Muscle of leg (tissue), 11 donors: Measurements from ENCODE around the gene RNF157. TPM values are rescaled to one million over a fixed set of nuclear protein-coding genes. Genes with fewer than 3 reads are reported as not detected.

Experiments used
- DNase-seq: peaks from one replicate; pipeline ENCODE4 v3.0.0; 2013
- H3K27ac ChIP-seq: one replicate; pipeline ENCODE4 v1.5.1; 2013; ENCODE audit warnings: mild to moderate bottlenecking, low read length, control low read depth
- H3K27me3 ChIP-seq: one replicate; pipeline ENCODE4 v1.6.1; 2013; ENCODE audit warnings: low read length; ENCODE audit not compliant: control insufficient read depth, insufficient read depth
- H3K36me3 ChIP-seq: one replicate; pipeline ENCODE4 v1.6.1; 2013; ENCODE audit warnings: low read length; ENCODE audit not compliant: control insufficient read depth, insufficient read depth
- H3K4me1 ChIP-seq: one replicate; pipeline ENCODE4 v1.6.1; 2013; ENCODE audit warnings: low read length; ENCODE audit not compliant: control insufficient read depth, insufficient read depth
- H3K4me3 ChIP-seq: one replicate; pipeline ENCODE4 v1.5.1; 2013; ENCODE audit warnings: low read length, control low read depth
- H3K9me3 ChIP-seq: replicated peaks from 2 replicates; pipeline ENCODE4 v1.6.1; 2013; ENCODE audit warnings: low read depth, low read length; ENCODE audit not compliant: control insufficient read depth
- WGBS: methylation state at CpG from one replicate; pipeline ENCODE4 v1.1.5; 2013; ENCODE audit warnings: missing lambda C conversion rate; ENCODE audit not compliant: insufficient coverage; 5-methylcytosine and 5-hydroxymethylcytosine counted together
- polyA plus RNA-seq, 8 donors: library from polyadenylated mRNA; unstranded; fragments of 120-200 nt; gene quantifications; one replicate each; pipeline versions ENCODE4 v1.2.1 to v1.2.3, GENCODE V29; 2013; ENCODE audit warnings: inconsistent platforms in 1 of 8, low replicate concordance in 1 of 8; ENCODE audit not compliant: insufficient read length in 8 of 8, insufficient read depth in 1 of 8
- total RNA-seq: library from RNA; stranded (reverse); fragments of 120-200 nt; gene quantifications from one replicate; pipeline ENCODE4 v1.2.4, GENCODE V29; 2013

Gene RNF157
- total and polyA plus RNA-seq, 9 donors = 5.5 to 11.1 (median 10.0) TPM

DNA sequence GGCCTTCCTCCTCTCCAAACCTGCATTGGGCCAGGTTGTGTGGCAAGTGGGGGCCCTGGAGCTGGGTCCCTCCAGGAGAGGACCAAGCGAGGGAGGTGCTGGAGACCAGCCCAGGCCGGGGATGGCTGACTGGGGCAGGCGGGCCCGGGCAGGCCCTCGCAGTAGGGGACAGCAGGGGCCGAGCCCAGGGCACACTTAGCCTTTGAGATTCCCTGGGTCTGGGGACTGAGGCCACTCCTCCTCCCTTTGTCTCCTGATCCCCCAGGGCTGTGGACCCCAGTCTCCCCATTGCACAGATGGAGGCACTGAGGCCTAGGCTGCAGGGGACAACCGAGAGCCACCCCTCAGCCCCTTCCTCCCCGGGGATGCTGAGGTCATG lies 104.5 kb downstream of the RNF157 start:
- Histone ChIP-seq H3K4me3 (no peak overlapping the region), H3K27me3 (peaks cover 99% of the 10 kb centered on the region), H3K36me3 (no peaks in the 10 kb centered on the region), H3K4me1 (peaks cover 37% of the 10 kb centered on the region), H3K9me3 (no peaks in the 10 kb centered on the region), H3K27ac (no peak overlapping the region)
- WGBS = 55% methylated on average over 6 of the region's 8 CpGs
- no peak for DNase-seq

DNA sequence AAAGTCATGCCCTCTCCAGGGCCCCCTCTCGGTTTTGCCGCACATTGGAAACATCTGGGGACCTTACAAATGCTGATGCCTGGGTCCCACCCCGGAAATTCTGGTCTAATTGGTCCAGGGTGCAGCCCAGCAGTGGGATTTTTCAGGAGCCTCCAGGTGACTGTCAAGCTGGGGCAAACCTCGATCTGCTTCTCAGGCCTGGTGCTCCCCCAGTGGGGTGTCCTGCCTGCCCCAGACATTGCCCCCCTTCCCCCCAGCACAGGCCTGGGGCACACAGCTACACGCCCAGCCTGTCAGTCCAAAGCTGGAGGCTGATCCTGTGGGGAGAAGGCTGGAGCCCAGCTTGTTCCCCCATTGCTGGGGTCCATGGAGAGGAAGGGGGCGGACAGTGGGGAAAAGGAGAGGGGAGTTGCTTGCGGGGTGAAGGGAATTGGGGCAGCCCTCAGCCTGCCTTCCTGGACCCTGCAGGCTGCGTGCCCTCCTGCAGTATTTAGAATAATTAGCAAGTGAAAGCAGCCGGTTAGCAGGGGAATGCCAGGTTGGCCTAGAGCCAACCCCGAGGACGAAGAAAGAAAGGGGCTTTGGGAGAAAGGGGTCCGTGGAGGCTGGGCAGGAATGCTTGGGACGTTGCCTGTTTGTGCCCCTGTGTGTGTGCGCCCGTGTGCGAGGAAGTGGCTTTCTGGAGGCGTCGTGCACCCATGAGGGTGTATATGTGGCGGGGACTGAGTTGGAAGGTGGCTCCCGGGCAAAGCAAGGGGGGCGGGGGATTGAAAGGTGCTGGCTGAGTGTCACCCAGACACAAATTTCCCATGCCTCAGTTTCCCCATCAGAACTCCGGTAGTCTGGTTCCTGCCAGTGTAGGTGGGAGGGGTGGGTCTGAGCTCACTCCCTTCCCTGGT lies 105.1 kb downstream of the RNF157 start:
- WGBS = 26% methylated on average over 11 of the region's 22 CpGs

GRCh38 chr17:76132574-76133338 lies 107.5 kb downstream of the RNF157 start:
- Histone ChIP-seq H3K9me3 (no peaks in the 10 kb centered on the region), H3K27ac (no peak overlapping the region), H3K4me1 (peaks cover 16% of the 10 kb centered on the region), H3K27me3 (peaks cover 81% of the 10 kb centered on the region), H3K36me3 (no peaks in the 10 kb centered on the region), H3K4me3 (no peak overlapping the region)
- WGBS = 2% methylated on average over 10 of the region's 21 CpGs
- DNase-seq = no peak

More for the DNA sequence above, 105.1 kb downstream of the RNF157 start:
- H3K36me3 ChIP-seq = no peaks in the 10 kb centered on the region
- no peaks in the 10 kb centered on the region for H3K9me3 ChIP-seq
- H3K4me3 ChIP-seq = no peak overlapping the region
- H3K4me1 ChIP-seq = peaks cover 35% of the 10 kb centered on the region
- H3K27ac ChIP-seq = no peak overlapping the region
- DNase-seq = no peak
- peaks cover 99% of the 10 kb centered on the region for H3K27me3 ChIP-seq

DNA sequence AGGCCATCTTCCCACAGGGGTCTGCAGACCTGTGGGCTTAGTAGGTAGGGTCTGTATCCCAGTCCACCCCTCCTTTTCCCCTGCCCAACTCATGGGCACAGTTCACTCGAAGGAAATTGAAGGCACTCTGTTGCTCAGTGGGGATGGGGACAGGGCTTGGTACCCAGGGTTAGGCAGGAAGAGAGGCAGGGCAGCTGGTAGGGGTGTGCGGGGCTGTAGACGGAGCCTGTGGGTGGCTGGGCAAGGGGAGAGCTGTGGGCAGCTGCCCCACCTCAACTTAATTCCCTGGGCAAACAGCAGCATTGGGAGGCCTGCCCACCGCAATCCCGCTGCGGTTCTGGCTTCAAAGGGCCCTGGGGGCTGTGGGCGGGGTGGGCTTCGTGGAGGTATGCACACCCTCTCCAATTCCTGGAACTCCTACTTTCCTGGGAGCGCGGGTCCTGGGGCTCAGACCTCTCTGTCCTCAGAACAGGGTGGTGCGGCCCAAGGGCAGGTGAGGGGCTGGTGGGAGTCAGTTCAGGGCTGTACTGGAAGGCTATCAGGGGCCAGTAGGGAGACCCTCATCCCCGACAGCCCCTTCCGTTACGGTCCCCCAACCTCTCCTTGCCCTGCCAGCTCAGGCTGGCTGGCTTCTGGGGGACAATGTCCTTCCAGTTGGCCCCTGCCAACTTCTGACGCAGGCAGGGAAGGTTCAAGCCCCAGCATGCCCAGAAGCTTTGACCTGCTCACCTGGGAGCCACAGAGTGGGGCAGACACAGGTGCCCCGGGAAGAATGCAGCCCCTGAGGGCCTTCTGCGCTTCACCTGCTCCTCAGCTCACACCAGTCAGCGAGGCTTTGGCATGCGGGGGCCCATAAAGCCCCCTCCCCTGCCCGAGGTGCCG lies 108.4 kb downstream of the RNF157 start:
- Histone ChIP-seq H3K9me3 (no peaks in the 10 kb centered on the region), H3K27ac (no peak overlapping the region), H3K4me3 (no peak overlapping the region), H3K36me3 (no peaks in the 10 kb centered on the region), H3K27me3 (peaks cover 73% of the 10 kb centered on the region), H3K4me1 (peaks cover 9% of the 10 kb centered on the region)
- DNase-seq = no peak
- WGBS = 25% methylated on average over 7 of the region's 21 CpGs

DNA sequence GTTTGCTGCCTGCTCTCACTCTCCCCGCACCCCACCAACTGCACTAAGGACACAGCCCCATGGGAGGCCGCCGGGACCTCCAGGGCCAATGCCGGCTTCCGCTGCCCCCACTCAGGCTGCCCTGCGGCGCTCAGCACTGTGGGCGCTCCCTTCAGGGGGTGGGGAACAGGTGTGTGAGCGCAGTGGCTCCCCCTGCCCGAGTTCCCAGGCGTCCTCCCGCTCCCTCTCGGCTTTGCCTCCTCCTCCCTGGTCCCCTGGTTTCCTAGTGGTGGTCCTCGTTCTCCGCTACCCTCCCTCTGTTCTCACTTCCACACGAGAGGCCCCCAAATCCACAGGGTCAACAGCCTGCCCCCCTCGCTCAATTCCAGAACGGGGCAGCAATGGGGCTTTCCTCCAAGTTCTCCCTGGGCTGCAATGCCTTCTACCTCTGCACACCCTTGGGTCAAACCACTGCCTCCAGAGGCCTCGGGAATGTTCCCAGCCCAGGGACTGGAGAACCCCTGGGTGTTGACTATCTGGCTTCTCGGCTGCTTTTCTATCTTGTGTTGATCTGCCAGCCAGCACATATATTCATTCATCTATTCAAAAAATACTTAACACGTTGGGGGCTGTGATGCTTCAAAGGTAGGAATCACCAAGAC lies 109.1 kb downstream of the RNF157 start:
- Histone ChIP-seq H3K27me3 (peaks cover 65% of the 10 kb centered on the region), H3K27ac (no peak overlapping the region), H3K4me1 (peaks cover 9% of the 10 kb centered on the region), H3K4me3 (no peak overlapping the region), H3K36me3 (no peaks in the 10 kb centered on the region), H3K9me3 (no peaks in the 10 kb centered on the region)
- 18% methylated on average over 16 of the region's 21 CpGs for WGBS
- DNase-seq = no peak

DNA sequence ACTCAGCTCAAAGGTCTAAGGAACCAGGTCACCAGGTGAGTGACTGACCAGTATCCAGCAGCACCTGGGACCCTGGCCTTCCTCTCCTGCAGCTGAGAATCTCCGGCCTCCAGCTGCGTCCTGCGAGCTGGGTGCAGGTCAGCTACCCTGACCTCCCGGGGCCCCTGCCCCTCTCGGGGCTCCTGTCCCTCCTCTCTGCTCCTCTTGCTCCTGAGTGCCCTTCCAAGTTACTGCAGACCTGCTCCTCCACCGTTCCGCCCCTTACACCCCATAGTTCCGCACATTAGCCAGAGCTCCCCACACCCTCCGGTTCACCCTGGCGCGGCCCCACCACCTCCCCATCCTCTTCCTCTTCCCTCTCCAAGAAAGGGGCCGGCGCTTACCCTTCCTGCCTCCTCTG lies 109.8 kb downstream of the RNF157 start:
- no peak overlapping the region for H3K4me3 ChIP-seq
- peaks cover 58% of the 10 kb centered on the region for H3K27me3 ChIP-seq
- H3K27ac ChIP-seq = no peak overlapping the region
- peaks cover 9% of the 10 kb centered on the region for H3K4me1 ChIP-seq
- no peak for DNase-seq
- WGBS = 24% methylated on average over 13 of the region's 13 CpGs
- no peaks in the 10 kb centered on the region for H3K36me3 ChIP-seq
- H3K9me3 ChIP-seq = no peaks in the 10 kb centered on the region

DNA sequence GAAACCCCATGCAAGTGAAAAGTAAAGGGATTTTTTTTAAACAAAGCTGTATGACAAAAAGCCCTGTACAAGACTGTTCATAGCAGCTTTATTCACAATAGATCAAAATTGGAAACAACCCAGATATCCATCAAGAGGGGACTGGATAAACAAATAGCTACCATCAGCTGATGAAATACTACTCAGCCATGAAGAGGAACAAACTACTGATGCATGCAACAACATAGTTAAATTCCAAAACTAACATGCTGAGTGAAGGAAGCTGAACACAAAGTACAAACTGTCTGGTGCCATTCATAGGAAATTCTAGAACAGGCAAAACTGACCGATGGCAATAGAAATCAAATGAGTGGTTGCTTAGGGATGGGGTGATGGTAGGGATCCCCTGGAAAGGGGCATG lies 114.4 kb downstream of the RNF157 start:
- Histone ChIP-seq H3K9me3 (no peaks in the 10 kb centered on the region), H3K27me3 (peaks cover 15% of the 10 kb centered on the region), H3K4me1 (peaks cover 21% of the 10 kb centered on the region), H3K36me3 (no peaks in the 10 kb centered on the region), H3K4me3 (no peak overlapping the region), H3K27ac (no peak overlapping the region)
- 89% methylated on average over 1 of the region's 1 CpG for WGBS
- no peak for DNase-seq

GRCh38 chr17:76125391-76125675 lies 115.0 kb downstream of the RNF157 start:
- Histone ChIP-seq H3K4me1 (peaks cover 18% of the 10 kb centered on the region), H3K9me3 (no peaks in the 10 kb centered on the region), H3K36me3 (no peaks in the 10 kb centered on the region), H3K27me3 (peaks cover 13% of the 10 kb centered on the region), H3K27ac (no peak overlapping the region), H3K4me3 (no peak overlapping the region)
- no peak for DNase-seq
- 73% methylated on average over 5 of the region's 5 CpGs for WGBS

DNA sequence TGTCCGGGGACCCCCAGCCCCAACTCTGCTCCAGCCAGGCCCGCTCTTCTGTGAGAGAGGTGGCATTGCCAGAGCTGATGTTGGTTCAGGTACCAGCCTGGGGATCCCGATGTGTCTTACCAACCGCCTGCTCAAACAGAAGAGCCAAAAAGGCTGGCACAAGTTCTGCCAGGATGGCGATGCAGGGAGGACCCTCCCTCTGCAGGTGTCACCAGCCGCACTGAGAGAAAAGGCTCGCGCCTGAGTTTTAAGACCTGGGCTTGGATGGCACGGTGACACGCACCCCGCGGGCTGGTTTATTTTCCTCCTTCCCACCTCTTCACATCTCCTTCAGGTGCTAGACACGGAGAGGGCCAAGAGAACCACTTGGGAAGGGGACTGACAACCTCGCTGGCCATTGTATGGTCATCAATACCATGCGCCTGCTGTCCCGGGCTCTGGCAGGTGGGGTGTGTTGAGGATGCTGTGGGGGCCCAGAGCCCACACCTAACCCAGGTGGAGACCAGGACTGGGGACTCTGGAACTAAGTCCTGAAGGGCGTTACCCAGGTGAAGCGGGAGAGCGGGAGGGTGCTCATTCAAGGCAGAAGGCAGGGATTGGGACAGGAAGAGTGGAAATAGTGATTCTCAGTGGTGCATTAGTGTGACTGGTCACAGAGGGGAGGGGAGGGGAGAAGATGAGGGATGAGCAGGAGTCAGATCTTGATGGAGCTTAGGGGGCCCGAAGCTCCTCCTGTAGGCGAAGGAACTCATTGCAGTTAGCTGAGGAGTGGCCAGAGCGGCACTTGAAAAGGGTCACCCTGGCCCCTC lies 115.5 kb downstream of the RNF157 start:
- 89% methylated on average over 20 of the region's 22 CpGs for WGBS

More for the DNA sequence above, 115.5 kb downstream of the RNF157 start:
- no peak for DNase-seq
- Histone ChIP-seq H3K4me3 (no peak overlapping the region), H3K27ac (no peak overlapping the region), H3K27me3 (peaks cover 7% of the 10 kb centered on the region), H3K36me3 (no peaks in the 10 kb centered on the region), H3K4me1 (peaks cover 14% of the 10 kb centered on the region), H3K9me3 (no peaks in the 10 kb centered on the region)
